ENCODE data around the gene LRRFIP1. TPM values are rescaled to one million over a fixed set of nuclear protein-coding genes. Genes with fewer than 3 reads are reported as not detected.

LRRFIP1 gene
- total and polyA plus RNA-seq, 2 of the 13 experiments (the other 11 are each of a cell fraction or from before 2014, with no cell fraction given), result 15.9 to 40.5 TPM

DNA sequence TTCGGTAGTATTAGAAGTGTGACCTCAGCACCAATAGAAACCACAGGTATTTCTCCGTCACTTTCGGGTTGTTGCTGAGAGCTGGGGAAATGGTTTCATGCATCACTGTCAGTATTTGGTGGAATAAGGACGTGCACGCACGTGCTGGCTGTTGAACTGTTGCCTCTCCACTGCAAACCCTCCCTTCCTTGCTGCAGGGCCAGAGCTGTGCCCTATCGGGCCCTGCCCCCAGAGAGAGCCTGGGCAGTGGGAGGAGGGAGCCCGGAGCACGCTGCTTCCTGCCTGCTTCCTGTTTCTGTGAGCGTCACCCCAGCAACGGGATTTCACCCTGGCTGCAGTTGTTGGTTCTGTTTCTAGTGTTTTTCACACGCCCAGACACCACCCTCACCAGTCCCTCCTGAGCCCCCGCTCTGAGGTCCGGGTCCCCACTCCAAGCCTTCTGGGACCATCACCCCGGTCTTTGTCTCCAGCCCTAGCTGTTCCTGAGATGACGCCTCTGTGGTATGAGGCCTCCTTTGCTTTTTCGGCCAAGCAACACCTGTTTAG is 47.4 kb downstream of the LRRFIP1 start (continued):
- TF ChIP-seq SAFB2 (CRISPR knock-in tag; IDR thresholded peaks at IDR 0.05; ENCODE audit: borderline replicate concordance, low read depth), result no peak
- no peak for TF ChIP-seq IKZF1 (IDR thresholded peaks at IDR 0.05)
- TF ChIP-seq, protein P1, sequence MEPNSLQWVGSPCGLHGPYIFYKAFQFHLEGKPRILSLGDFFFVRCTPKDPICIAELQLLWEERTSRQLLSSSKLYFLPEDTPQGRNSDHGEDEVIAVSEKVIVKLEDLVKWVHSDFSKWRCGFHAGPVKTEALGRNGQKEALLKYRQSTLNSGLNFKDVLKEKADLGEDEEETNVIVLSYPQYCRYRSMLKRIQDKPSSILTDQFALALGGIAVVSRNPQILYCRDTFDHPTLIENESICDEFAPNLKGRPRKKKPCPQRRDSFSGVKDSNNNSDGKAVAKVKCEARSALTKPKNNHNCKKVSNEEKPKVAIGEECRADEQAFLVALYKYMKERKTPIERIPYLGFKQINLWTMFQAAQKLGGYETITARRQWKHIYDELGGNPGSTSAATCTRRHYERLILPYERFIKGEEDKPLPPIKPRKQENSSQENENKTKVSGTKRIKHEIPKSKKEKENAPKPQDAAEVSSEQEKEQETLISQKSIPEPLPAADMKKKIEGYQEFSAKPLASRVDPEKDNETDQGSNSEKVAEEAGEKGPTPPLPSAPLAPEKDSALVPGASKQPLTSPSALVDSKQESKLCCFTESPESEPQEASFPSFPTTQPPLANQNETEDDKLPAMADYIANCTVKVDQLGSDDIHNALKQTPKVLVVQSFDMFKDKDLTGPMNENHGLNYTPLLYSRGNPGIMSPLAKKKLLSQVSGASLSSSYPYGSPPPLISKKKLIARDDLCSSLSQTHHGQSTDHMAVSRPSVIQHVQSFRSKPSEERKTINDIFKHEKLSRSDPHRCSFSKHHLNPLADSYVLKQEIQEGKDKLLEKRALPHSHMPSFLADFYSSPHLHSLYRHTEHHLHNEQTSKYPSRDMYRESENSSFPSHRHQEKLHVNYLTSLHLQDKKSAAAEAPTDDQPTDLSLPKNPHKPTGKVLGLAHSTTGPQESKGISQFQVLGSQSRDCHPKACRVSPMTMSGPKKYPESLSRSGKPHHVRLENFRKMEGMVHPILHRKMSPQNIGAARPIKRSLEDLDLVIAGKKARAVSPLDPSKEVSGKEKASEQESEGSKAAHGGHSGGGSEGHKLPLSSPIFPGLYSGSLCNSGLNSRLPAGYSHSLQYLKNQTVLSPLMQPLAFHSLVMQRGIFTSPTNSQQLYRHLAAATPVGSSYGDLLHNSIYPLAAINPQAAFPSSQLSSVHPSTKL (CRISPR knock-in tag; IDR thresholded peaks at IDR 0.05), result peak; percentile 79
- TF ChIP-seq, protein P2, sequence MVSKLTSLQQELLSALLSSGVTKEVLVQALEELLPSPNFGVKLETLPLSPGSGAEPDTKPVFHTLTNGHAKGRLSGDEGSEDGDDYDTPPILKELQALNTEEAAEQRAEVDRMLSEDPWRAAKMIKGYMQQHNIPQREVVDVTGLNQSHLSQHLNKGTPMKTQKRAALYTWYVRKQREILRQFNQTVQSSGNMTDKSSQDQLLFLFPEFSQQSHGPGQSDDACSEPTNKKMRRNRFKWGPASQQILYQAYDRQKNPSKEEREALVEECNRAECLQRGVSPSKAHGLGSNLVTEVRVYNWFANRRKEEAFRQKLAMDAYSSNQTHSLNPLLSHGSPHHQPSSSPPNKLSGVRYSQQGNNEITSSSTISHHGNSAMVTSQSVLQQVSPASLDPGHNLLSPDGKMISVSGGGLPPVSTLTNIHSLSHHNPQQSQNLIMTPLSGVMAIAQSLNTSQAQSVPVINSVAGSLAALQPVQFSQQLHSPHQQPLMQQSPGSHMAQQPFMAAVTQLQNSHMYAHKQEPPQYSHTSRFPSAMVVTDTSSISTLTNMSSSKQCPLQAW (CRISPR knock-in tag; IDR thresholded peaks at IDR 0.05), result peak; percentile 86
- TF ChIP-seq TEAD3 (CRISPR knock-in tag; optimal IDR thresholded peaks at IDR 0.05; ENCODE audit: borderline replicate concordance), result peak; percentile 80
- TF ChIP-seq ZNF574 (CRISPR knock-in tag; IDR thresholded peaks at IDR 0.05), result peak; percentile 76
- peak; percentile 74; the same call in 1 of the 2 replicates for TF ChIP-seq ZSCAN25 (CRISPR knock-in tag; IDR thresholded peaks at IDR 0.05)
- peak; percentile 96; the same call in 2 of the 3 replicates for TF ChIP-seq MXI1 (IDR thresholded peaks at IDR 0.05; ENCODE audit: borderline replicate concordance, low read depth, low read length)
- TF ChIP-seq RARA (CRISPR knock-in tag; IDR thresholded peaks at IDR 0.05), result peak; percentile 66; the same call in 1 of the 2 replicates
- TF ChIP-seq FUBP1 (CRISPR knock-in tag; IDR thresholded peaks at IDR 0.05; ENCODE audit: borderline replicate concordance), result no peak
- TF ChIP-seq PHF21A (CRISPR knock-in tag; IDR thresholded peaks at IDR 0.05), result peak; percentile 23; the same call in 1 of the 2 replicates
- peak; percentile 88 for TF ChIP-seq ARID4A (CRISPR knock-in tag; IDR thresholded peaks at IDR 0.05; ENCODE audit: borderline replicate concordance)
- no peak for TF ChIP-seq ZMAT5 (CRISPR knock-in tag; IDR thresholded peaks at IDR 0.05; ENCODE audit: borderline replicate concordance, low read depth)
- TF ChIP-seq MED13 (CRISPR knock-in tag; IDR thresholded peaks at IDR 0.05), result no peak

Measured in HepG2 (cell line).